Esophagus (tissue), 2 donors: ENCODE data around the gene SLC26A1. TPM values are rescaled to one million over a fixed set of nuclear protein-coding genes. Genes with fewer than 3 reads are reported as not detected.
A peak's percentile ranks its signal among the peaks of the same experiment; 100 is the strongest.

ENCODE experiments used
- H3K27ac ChIP-seq, 2 donors: one replicate each; pipeline ENCODE4 v1.5.1; 2013; ENCODE audit warnings: low read depth in 2 of 2, mild to moderate bottlenecking in 2 of 2, inconsistent platforms in 1 of 2, low read length in 1 of 2, moderate library complexity in 1 of 2
- H3K27me3 ChIP-seq, 2 donors: one replicate each; pipeline ENCODE4 v1.6.1; 2013; ENCODE audit warnings: low read length in 2 of 2, control low read depth in 1 of 2, mild to moderate bottlenecking in 1 of 2; ENCODE audit not compliant: insufficient read depth in 2 of 2, control insufficient read depth in 1 of 2
- H3K36me3 ChIP-seq, 2 donors: one replicate each; pipeline ENCODE4 v1.6.1; 2013; ENCODE audit warnings: low read length in 1 of 2; ENCODE audit not compliant: control insufficient read depth in 2 of 2, insufficient read depth in 2 of 2
- H3K4me1 ChIP-seq, 2 donors: one replicate each; pipeline ENCODE4 v1.6.1; 2013; ENCODE audit warnings: low read length in 1 of 2; ENCODE audit not compliant: control insufficient read depth in 2 of 2, insufficient read depth in 2 of 2
- H3K4me3 ChIP-seq, 2 donors: one replicate each; pipeline ENCODE4 v1.5.1; 2013; ENCODE audit warnings: low read length in 2 of 2, mild to moderate bottlenecking in 2 of 2, low read depth in 1 of 2, moderate library complexity in 1 of 2
- H3K9me3 ChIP-seq, 2 donors: one replicate each; pipeline ENCODE4 v1.6.1; 2013; ENCODE audit warnings: mild to moderate bottlenecking in 2 of 2, low read depth in 1 of 2, low read length in 1 of 2, moderate library complexity in 1 of 2; ENCODE audit not compliant: control insufficient read depth in 2 of 2, insufficient read depth in 1 of 2
- WGBS, 2 donors: extraction: QIAGEN DNeasy Blood & Tissue Kit; methylation state at CpG; one replicate each; pipeline ENCODE4 v1.1.7; 2013; 5-methylcytosine and 5-hydroxymethylcytosine counted together
- polyA plus RNA-seq, 2 donors: library from polyadenylated mRNA; stranded (reverse); fragments of 200-250 nt; gene quantifications; one replicate each; pipeline ENCODE4 v1.2.3, GENCODE V29; 2013
- donor health status: healthy with polysubstance abuse.
- donor health status: Bipolar disorder and iron deficiency.

The SLC26A1 gene
- polyA plus RNA-seq, 2 donors, result 0.09 to 0.49 TPM

- Histone ChIP-seq H3K27ac (peak within 1 kb of the TSS; percentile 26 to 48), H3K36me3 (no peaks in the 10 kb centered on the region), H3K4me3 (peak within 1 kb of the TSS; percentile 60 to 83), H3K27me3 (no peaks in the 10 kb centered on the region), H3K4me1 (peaks cover 11 to 25% of the 10 kb centered on the region in 2 donors), H3K9me3 (no peaks in the 10 kb centered on the region)
- WGBS, 2 donors, result 25 to 41% methylated on average over 79 to 123 of the region's 123 CpGs
These were observed 19.5 kb downstream of the SLC26A1 start, which contains the start of gene DGKQ for GRCh38 chr4:973431-974397. DGKQ (minus strand) TSS chr4:973569; CDS start chr4:973482, 87 bp downstream.

DNA sequence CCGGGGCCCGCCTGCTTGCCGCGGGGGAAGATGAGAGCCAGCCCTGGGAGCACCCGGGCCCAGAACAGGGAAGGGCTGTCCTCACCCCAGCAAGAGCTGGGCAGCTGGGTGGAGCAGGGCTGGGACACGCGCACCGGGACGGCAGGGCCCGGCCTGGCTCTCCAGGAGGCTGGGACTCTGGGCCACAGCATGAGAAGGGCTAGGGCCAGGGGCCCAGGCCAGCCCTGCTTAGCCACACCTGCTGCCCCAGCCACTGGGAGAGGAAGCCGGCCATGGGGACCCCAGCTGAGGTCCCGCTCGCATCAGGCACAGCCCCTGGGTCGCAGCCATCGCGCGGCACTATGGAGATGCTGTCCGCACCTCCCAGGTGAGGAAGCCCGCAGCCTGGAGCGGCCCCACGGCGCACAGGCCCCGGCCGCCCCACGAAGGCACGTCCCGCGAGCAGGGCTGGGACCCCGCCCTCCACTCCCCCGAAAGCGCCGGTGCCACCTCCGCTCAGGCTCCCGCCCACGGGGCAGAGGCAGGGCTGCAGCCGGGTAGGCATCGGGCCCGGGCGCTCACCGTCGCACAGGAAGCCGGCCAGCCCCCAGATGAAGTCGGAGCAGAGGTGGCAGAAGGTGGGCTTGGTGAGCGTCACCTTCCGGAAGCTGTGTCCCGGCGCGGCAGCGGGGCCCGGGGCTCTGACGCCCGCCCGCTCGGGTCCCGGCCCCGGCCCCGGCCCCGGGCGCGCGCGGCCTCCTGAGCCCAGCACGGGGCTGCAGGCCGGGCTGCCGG is 20.4 kb downstream of the SLC26A1 start:
- no peaks in the 10 kb centered on the region for H3K9me3 ChIP-seq
- H3K36me3 ChIP-seq, result no peaks in the 10 kb centered on the region
- no peaks in the 10 kb centered on the region for H3K27me3 ChIP-seq
- H3K27ac ChIP-seq, result peak overlapping the region; percentile 26 to 48
- WGBS, 2 donors, result 1% methylated on average over 57 to 65 of the region's 65 CpGs
- H3K4me3 ChIP-seq, result peak overlapping the region; percentile 60 to 83
- peaks cover 11 to 25% of the 10 kb centered on the region in 2 donors for H3K4me1 ChIP-seq

GRCh38 chr4:971666-972500 is 21.3 kb downstream of the SLC26A1 start:
- Histone ChIP-seq H3K4me3 (peak overlapping the region; percentile 60 to 83), H3K9me3 (no peaks in the 10 kb centered on the region), H3K36me3 (peaks cover 0 to 7% of the 10 kb centered on the region in 2 donors), H3K27me3 (no peaks in the 10 kb centered on the region), H3K27ac (no peak overlapping the region), H3K4me1 (peaks cover 11 to 29% of the 10 kb centered on the region in 2 donors)
- 38 to 41% methylated on average over 23 to 24 of the region's 24 CpGs for WGBS, 2 donors

DNA sequence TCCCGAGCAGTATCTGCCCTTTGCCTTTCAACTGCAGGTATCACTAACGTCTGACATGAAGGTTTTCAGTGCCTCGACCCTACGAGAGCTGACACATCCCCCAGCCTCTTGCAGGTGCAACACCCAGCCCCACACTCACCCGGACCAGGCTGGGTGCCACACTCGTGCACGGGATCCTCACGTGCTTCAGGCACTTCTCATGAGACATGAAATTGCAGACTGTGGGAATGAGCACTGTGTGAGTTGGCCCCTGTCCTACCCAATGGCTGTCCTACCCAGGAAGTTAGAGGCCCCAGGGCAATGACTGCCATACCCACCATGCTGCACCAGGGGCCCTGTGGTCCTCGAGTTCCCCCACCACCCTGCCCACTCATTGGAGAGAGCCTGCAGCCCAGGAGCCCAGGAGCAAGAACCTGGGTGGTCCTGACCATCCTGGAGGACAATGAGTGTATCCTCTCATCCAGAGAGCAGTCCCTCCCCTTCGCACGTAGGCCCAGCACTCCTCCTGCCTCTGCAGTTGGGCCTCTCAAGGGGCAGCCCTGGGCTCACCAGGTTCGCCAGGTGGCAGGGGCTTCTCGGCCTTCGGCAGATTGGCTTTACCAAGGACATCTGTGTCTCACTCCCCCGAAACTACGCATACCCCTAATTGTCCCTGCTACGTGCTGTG is 22.2 kb downstream of the SLC26A1 start:
- Histone ChIP-seq H3K27me3 (no peaks in the 10 kb centered on the region), H3K9me3 (no peaks in the 10 kb centered on the region), H3K4me3 (no peak overlapping the region), H3K27ac (no peak overlapping the region), H3K36me3 (peaks cover 0 to 16% of the 10 kb centered on the region in 2 donors), H3K4me1 (peaks cover 11 to 29% of the 10 kb centered on the region in 2 donors)
- 70 to 71% methylated on average over 17 of the region's 17 CpGs for WGBS, 2 donors

DNA sequence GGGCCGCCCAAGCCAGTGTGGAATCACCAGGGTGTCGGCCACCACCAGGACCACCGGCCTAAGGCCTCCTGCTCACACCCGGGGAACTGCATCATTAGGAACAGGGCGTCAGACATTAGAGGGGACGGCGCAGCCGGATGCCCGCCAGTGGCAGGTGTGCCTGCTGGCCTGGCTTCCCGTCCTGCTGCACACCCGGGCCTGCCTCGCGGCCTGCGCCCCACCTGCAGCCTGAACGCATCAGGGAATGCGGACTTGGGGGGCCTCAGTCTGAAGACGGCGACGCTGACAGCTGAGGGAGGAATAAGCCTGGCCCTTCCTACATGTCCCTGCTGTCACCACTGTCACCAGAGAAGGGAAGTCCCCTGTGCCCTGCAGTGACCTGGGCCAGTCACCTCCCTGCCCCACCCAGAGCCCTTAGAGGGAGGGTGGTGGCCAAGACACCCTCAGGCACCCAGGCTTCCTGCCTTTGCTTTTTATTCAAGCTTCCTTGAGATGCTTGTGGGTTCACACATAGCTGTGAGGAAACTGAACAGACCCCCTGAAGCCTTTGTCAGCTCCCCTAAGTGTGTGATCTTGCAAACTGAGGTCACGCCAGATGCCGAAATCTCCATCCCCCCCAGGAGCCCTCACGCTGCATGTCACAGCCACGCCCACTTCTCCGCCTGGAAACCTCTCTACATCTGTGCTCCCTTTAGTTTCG is 23.0 kb downstream of the SLC26A1 start:
- H3K9me3 ChIP-seq, result no peaks in the 10 kb centered on the region
- WGBS, 2 donors, result 92 to 93% methylated on average over 25 of the region's 25 CpGs
- no peaks in the 10 kb centered on the region for H3K27me3 ChIP-seq
- no peak overlapping the region for H3K27ac ChIP-seq
- no peak overlapping the region for H3K4me3 ChIP-seq
- H3K4me1 ChIP-seq, result peaks cover 11 to 29% of the 10 kb centered on the region in 2 donors
- peaks cover 0 to 24% of the 10 kb centered on the region in 2 donors for H3K36me3 ChIP-seq

GRCh38 chr4:968621-969394 is 24.4 kb downstream of the SLC26A1 start:
- no peaks in the 10 kb centered on the region for H3K9me3 ChIP-seq
- WGBS, 2 donors, result 86 to 90% methylated on average over 23 of the region's 23 CpGs
- no peak overlapping the region for H3K27ac ChIP-seq
- peaks cover 11 to 29% of the 10 kb centered on the region in 2 donors for H3K4me1 ChIP-seq
- H3K4me3 ChIP-seq, result no peak overlapping the region
- H3K36me3 ChIP-seq, result peaks cover 0 to 36% of the 10 kb centered on the region in 2 donors
- no peaks in the 10 kb centered on the region for H3K27me3 ChIP-seq

DNA sequence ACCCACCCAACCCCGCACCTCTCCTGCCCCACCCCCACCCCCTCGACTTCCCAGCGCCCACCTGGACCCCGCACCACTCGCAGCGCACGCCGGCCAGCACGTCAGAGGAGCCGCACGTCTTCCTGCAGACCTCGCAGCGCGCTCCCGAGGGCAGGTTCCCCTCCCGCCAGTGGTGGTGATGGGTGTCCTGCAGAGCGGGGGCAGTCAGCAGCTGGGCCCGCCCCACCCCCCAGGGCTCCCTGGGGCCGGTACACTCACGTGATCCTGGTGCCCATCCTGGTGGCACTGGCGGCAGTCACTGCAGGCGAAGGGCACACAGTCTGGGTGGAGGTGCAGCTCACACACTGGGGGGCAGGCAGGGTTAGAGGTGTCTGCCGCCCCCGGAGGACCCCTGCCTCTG is 25.0 kb downstream of the SLC26A1 start:
- no peaks in the 10 kb centered on the region for H3K9me3 ChIP-seq
- peaks cover 14 to 35% of the 10 kb centered on the region in 2 donors for H3K4me1 ChIP-seq
- no peak overlapping the region for H3K4me3 ChIP-seq
- WGBS, 2 donors, result 54 to 56% methylated on average over 22 to 24 of the region's 24 CpGs
- no peak overlapping the region for H3K27ac ChIP-seq
- H3K27me3 ChIP-seq, result no peaks in the 10 kb centered on the region
- H3K36me3 ChIP-seq, result peaks cover 0 to 38% of the 10 kb centered on the region in 2 donors
